Suprapubic skin (tissue), 4 donors: ENCODE measurements around the gene ARHGAP19. TPM values are rescaled to one million over a fixed set of nuclear protein-coding genes. Genes with fewer than 3 reads are reported as not detected.

ENCODE experiments used
- DNase-seq, 2 donors: peaks; one replicate each; pipeline ENCODE4 v3.0.0-alpha.2; 2019; ENCODE audit warnings: low spot score in 2 of 2
- H3K27ac ChIP-seq: fragments of 200-600 bp; sonication (generic); one replicate; pipeline ENCODE4 v1.5.1; 2019
- H3K27me3 ChIP-seq: fragments of 200-600 bp; sonication (generic); one replicate; pipeline ENCODE4 v1.5.1; 2019
- H3K36me3 ChIP-seq: fragments of 200-600 bp; sonication (generic); one replicate; pipeline ENCODE4 v1.5.1; 2019
- H3K4me1 ChIP-seq: fragments of 200-600 bp; sonication (generic); one replicate; pipeline ENCODE4 v1.5.1; 2019
- H3K4me3 ChIP-seq: fragments of 200-600 bp; sonication (generic); one replicate; pipeline ENCODE4 v1.5.1; 2019; ENCODE audit warnings: mild to moderate bottlenecking
- H3K9me3 ChIP-seq: fragments of 200-600 bp; sonication (generic); one replicate; pipeline ENCODE4 v1.5.1; 2019
- CTCF ChIP-seq, 2 donors: fragments of 200-600 bp in 1 of 2; fragments of 450-650 bp in 1 of 2; sonication (generic) in 1 of 2; IDR thresholded peaks; one replicate each; pipeline ENCODE4 v1.5.1; 2016 to 2019; ENCODE audit warnings: antibody characterized with exemption in 2 of 2, mild to moderate bottlenecking in 1 of 2, moderate library complexity in 1 of 2
- EP300 ChIP-seq: sonication (generic); formaldehyde crosslinking; IDR thresholded peaks from one replicate; pipeline ENCODE4 v1.6.1; 2017; ENCODE audit warnings: antibody characterized with exemption
- POLR2A ChIP-seq, 2 donors: fragments of 450-650 bp; IDR thresholded peaks; one replicate each; pipeline ENCODE4 v1.6.1; 2017; ENCODE audit warnings: antibody characterized with exemption in 2 of 2, mild to moderate bottlenecking in 2 of 2, moderate library complexity in 2 of 2
- POLR2AphosphoS5 ChIP-seq, 3 donors: sonication (generic); formaldehyde crosslinking; IDR thresholded peaks; one replicate each; pipeline ENCODE4 v1.6.1; 2017; ENCODE audit warnings: antibody characterized with exemption in 3 of 3
- WGBS: methylation state at CpG from one replicate; pipeline ENCODE4 v1.1.5; 2018; 5-methylcytosine and 5-hydroxymethylcytosine counted together
- total RNA-seq, 4 donors: library from RNA; depleted of rRNA; stranded (reverse); fragments of >200 nt; gene quantifications; one replicate each; pipeline ENCODE4 v1.1.0, GENCODE V29; 2016

Gene ARHGAP19
- total RNA-seq, 4 donors from 2014 or later, result 8.0 to 12.8 (median 11.2) TPM

GRCh38 chr10:97182288-97182990 lies 110.0 kb downstream of the ARHGAP19 start:
- no peak overlapping the region for H3K27ac ChIP-seq
- H3K4me3 ChIP-seq, result no peak overlapping the region
- H3K36me3 ChIP-seq, result no peaks in the 10 kb centered on the region
- no peak for TF ChIP-seq EP300
- TF ChIP-seq POLR2A (IDR thresholded peaks at IDR 0.05), result no peak
- TF ChIP-seq CTCF (IDR thresholded peaks at IDR 0.05), result no peak
- no peak for TF ChIP-seq POLR2AphosphoS5 (IDR thresholded peaks at IDR 0.05)
- H3K9me3 ChIP-seq, result no peaks in the 10 kb centered on the region
- 80% methylated on average over 10 of the region's 10 CpGs for WGBS
- no peak for DNase-seq
- H3K27me3 ChIP-seq, result peaks cover 62% of the 10 kb centered on the region
- peaks cover 16% of the 10 kb centered on the region for H3K4me1 ChIP-seq

- WGBS, result 92% methylated on average over 9 of the region's 10 CpGs
- no peak overlapping the region for H3K27ac ChIP-seq
- TF ChIP-seq EP300 (no peak), CTCF (IDR thresholded peaks at IDR 0.05) (no peak), POLR2A (IDR thresholded peaks at IDR 0.05) (no peak), POLR2AphosphoS5 (IDR thresholded peaks at IDR 0.05) (no peak)
- peaks cover 15% of the 10 kb centered on the region for H3K4me1 ChIP-seq
- H3K36me3 ChIP-seq, result no peaks in the 10 kb centered on the region
- H3K9me3 ChIP-seq, result no peaks in the 10 kb centered on the region
- no peak overlapping the region for H3K4me3 ChIP-seq
- peak in 1 of 2 donors; percentile 18 for DNase-seq
- peaks cover 61% of the 10 kb centered on the region for H3K27me3 ChIP-seq
Measured at GRCh38 chr10:97180986-97181385, 111.5 kb downstream of the ARHGAP19 start.

- H3K27ac ChIP-seq, result no peak overlapping the region
- peak in 1 of 2 donors; percentile 24 for DNase-seq
- TF ChIP-seq POLR2AphosphoS5 (IDR thresholded peaks at IDR 0.05) (no peak), POLR2A (IDR thresholded peaks at IDR 0.05) (no peak), CTCF (IDR thresholded peaks at IDR 0.05) (no peak), EP300 (no peak)
- H3K9me3 ChIP-seq, result no peaks in the 10 kb centered on the region
- peaks cover 9% of the 10 kb centered on the region for H3K4me1 ChIP-seq
- WGBS, result 73% methylated on average over 8 of the region's 8 CpGs
- H3K36me3 ChIP-seq, result no peaks in the 10 kb centered on the region
- H3K27me3 ChIP-seq, result peaks cover 55% of the 10 kb centered on the region
- H3K4me3 ChIP-seq, result no peak overlapping the region
Measured at GRCh38 chr10:97180363-97180755, 112.1 kb downstream of the ARHGAP19 start.

- peak in 1 of 2 donors; percentile 28 for DNase-seq
- TF ChIP-seq CTCF (IDR thresholded peaks at IDR 0.05) (peak in 1 of 2 donors; percentile 22), POLR2AphosphoS5 (IDR thresholded peaks at IDR 0.05) (no peak), POLR2A (IDR thresholded peaks at IDR 0.05) (no peak)
- H3K4me3 ChIP-seq, result no peak overlapping the region
- WGBS, result 25% methylated on average over 16 of the region's 26 CpGs
- no peaks in the 10 kb centered on the region for H3K9me3 ChIP-seq
- H3K36me3 ChIP-seq, result no peaks in the 10 kb centered on the region
- peaks cover 50% of the 10 kb centered on the region for H3K27me3 ChIP-seq
- no peak overlapping the region for H3K27ac ChIP-seq
- H3K4me1 ChIP-seq, result peaks cover 7% of the 10 kb centered on the region
Measured at GRCh38 chr10:97179731-97180362, 112.6 kb downstream of the ARHGAP19 start.

GRCh38 chr10:97179311-97179710 lies 113.1 kb downstream of the ARHGAP19 start:
- Histone ChIP-seq H3K36me3 (no peaks in the 10 kb centered on the region), H3K9me3 (no peaks in the 10 kb centered on the region), H3K27me3 (peaks cover 46% of the 10 kb centered on the region), H3K4me1 (peaks cover 7% of the 10 kb centered on the region), H3K4me3 (no peak overlapping the region), H3K27ac (no peak overlapping the region)
- WGBS, result 29% methylated on average over 6 of the region's 6 CpGs
- peak in 1 of 2 donors; percentile 21 for DNase-seq
- TF ChIP-seq POLR2A (IDR thresholded peaks at IDR 0.05), result no peak
- no peak for TF ChIP-seq POLR2AphosphoS5 (IDR thresholded peaks at IDR 0.05)
- no peak for TF ChIP-seq EP300
- no peak for TF ChIP-seq CTCF (IDR thresholded peaks at IDR 0.05)
